ENCODE measurements around the gene EPHA7. TPM values are rescaled to one million over a fixed set of nuclear protein-coding genes. Genes with fewer than 3 reads are reported as not detected.

The EPHA7 gene
- total RNA-seq, 1 experiment from 2014 or later, result 9.6 TPM

GRCh38 chr6:93243231-93243778 is 176.1 kb downstream of the EPHA7 start:
- POLR2A ChIA-PET, result no interaction called here
- Mint-ChIP-seq H3K27me3 (ENCODE audit: low read depth) (no peaks in the 10 kb centered on the region), H3K36me3 (no peaks in the 10 kb centered on the region), H3K4me3 (no peak overlapping the region), H3K27ac (no peak overlapping the region), H3K4me1 (peaks cover 5% of the 10 kb centered on the region), H3K9me3 (no peaks in the 10 kb centered on the region)
- CTCF ChIA-PET, result no interaction called here
- DNase-seq (ENCODE audit: low spot score), result no peak
- ATAC-seq, result no peak
- no peak for TF ChIP-seq ETV6 (CRISPR knock-in tag; IDR thresholded peaks at IDR 0.05)
- no peak for TF ChIP-seq PRRX2 (CRISPR knock-in tag; IDR thresholded peaks at IDR 0.05)
- TF ChIP-seq ZNF121 (CRISPR knock-in tag; IDR thresholded peaks at IDR 0.05), result no peak
- TF ChIP-seq ZNF671 (CRISPR knock-in tag; IDR thresholded peaks at IDR 0.05), result no peak
- no peak for TF ChIP-seq NR1H2 (CRISPR knock-in tag; IDR thresholded peaks at IDR 0.05)
- TF ChIP-seq ZNF232 (CRISPR knock-in tag; IDR thresholded peaks at IDR 0.05), result no peak
- no peak for TF ChIP-seq EMX1 (CRISPR knock-in tag; IDR thresholded peaks at IDR 0.05)
- TF ChIP-seq, protein P1, sequence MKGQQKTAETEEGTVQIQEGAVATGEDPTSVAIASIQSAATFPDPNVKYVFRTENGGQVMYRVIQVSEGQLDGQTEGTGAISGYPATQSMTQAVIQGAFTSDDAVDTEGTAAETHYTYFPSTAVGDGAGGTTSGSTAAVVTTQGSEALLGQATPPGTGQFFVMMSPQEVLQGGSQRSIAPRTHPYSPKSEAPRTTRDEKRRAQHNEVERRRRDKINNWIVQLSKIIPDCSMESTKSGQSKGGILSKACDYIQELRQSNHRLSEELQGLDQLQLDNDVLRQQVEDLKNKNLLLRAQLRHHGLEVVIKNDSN (CRISPR knock-in tag; IDR thresholded peaks at IDR 0.05), result no peak

DNA sequence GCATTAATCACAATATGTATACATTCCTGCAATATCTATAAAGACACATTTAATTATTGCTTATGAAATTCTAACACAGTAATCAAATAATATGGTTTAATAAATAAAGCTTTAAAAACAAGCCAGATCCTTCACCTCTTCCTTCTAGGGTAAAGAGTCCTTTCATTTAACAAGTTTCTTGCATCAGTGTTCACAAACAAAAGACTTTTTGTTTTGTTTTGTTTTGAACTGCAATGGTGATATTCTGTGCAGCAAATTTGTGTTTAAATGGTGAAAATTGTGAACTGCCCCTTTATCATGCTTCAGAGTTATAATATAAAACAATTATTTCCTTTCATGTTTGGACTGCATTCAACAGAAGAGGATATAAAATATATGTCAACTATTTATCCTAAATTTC is 177.3 kb downstream of the EPHA7 start:
- no peaks in the 10 kb centered on the region for H3K36me3 Mint-ChIP-seq
- no peak overlapping the region for H3K4me3 Mint-ChIP-seq
- ChIA-PET CTCF (no interaction called here), POLR2A (no interaction called here)
- no peaks in the 10 kb centered on the region for H3K27me3 Mint-ChIP-seq (ENCODE audit: low read depth)
- H3K27ac Mint-ChIP-seq, result no peak overlapping the region
- DNase-seq (ENCODE audit: low spot score) (no peak), ATAC-seq (no peak)
- H3K9me3 Mint-ChIP-seq, result no peaks in the 10 kb centered on the region
- H3K4me1 Mint-ChIP-seq, result peaks cover 10% of the 10 kb centered on the region
- TF ChIP-seq NFE2L1 (CRISPR knock-in tag; IDR thresholded peaks at IDR 0.05) (no peak), TCF7 (CRISPR knock-in tag; IDR thresholded peaks at IDR 0.05; ENCODE audit: low read depth) (no peak), ZNF121 (CRISPR knock-in tag; IDR thresholded peaks at IDR 0.05) (no peak), ZNF671 (CRISPR knock-in tag; IDR thresholded peaks at IDR 0.05) (no peak), ATF2 (CRISPR knock-in tag; IDR thresholded peaks at IDR 0.05; ENCODE audit: borderline replicate concordance, low read depth) (no peak), EMX1 (CRISPR knock-in tag; IDR thresholded peaks at IDR 0.05) (no peak), ZSCAN18 (CRISPR knock-in tag; IDR thresholded peaks at IDR 0.05) (no peak), SOX15 (CRISPR knock-in tag; IDR thresholded peaks at IDR 0.05) (no peak), TP53 (CRISPR knock-in tag; IDR thresholded peaks at IDR 0.05) (no peak), ZNF425 (CRISPR knock-in tag; conservative IDR thresholded peaks at IDR 0.05) (no peak), PRRX2 (CRISPR knock-in tag; IDR thresholded peaks at IDR 0.05) (no peak), ERG (CRISPR knock-in tag; IDR thresholded peaks at IDR 0.05) (no peak), CREM (CRISPR knock-in tag; IDR thresholded peaks at IDR 0.05) (no peak)
- TF ChIP-seq, protein P2, sequence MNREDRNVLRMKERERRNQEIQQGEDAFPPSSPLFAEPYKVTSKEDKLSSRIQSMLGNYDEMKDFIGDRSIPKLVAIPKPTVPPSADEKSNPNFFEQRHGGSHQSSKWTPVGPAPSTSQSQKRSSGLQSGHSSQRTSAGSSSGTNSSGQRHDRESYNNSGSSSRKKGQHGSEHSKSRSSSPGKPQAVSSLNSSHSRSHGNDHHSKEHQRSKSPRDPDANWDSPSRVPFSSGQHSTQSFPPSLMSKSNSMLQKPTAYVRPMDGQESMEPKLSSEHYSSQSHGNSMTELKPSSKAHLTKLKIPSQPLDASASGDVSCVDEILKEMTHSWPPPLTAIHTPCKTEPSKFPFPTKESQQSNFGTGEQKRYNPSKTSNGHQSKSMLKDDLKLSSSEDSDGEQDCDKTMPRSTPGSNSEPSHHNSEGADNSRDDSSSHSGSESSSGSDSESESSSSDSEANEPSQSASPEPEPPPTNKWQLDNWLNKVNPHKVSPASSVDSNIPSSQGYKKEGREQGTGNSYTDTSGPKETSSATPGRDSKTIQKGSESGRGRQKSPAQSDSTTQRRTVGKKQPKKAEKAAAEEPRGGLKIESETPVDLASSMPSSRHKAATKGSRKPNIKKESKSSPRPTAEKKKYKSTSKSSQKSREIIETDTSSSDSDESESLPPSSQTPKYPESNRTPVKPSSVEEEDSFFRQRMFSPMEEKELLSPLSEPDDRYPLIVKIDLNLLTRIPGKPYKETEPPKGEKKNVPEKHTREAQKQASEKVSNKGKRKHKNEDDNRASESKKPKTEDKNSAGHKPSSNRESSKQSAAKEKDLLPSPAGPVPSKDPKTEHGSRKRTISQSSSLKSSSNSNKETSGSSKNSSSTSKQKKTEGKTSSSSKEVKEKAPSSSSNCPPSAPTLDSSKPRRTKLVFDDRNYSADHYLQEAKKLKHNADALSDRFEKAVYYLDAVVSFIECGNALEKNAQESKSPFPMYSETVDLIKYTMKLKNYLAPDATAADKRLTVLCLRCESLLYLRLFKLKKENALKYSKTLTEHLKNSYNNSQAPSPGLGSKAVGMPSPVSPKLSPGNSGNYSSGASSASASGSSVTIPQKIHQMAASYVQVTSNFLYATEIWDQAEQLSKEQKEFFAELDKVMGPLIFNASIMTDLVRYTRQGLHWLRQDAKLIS (CRISPR knock-in tag; IDR thresholded peaks at IDR 0.05; ENCODE audit: borderline replicate concordance), result no peak
- TF ChIP-seq, protein P1 (CRISPR knock-in tag; IDR thresholded peaks at IDR 0.05), result no peak
- TF ChIP-seq, protein P3, sequence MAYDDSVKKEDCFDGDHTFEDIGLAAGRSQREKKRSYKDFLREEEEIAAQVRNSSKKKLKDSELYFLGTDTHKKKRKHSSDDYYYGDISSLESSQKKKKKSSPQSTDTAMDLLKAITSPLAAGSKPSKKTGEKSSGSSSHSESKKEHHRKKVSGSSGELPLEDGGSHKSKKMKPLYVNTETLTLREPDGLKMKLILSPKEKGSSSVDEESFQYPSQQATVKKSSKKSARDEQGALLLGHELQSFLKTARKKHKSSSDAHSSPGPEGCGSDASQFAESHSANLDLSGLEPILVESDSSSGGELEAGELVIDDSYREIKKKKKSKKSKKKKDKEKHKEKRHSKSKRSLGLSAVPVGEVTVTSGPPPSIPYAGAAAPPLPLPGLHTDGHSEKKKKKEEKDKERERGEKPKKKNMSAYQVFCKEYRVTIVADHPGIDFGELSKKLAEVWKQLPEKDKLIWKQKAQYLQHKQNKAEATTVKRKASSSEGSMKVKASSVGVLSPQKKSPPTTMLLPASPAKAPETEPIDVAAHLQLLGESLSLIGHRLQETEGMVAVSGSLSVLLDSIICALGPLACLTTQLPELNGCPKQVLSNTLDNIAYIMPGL (CRISPR knock-in tag; IDR thresholded peaks at IDR 0.05), result no peak
